AG10803 (cell line): Measurements from ENCODE around the gene NANS.
A peak's percentile ranks its signal among the peaks of the same experiment; 100 is the strongest.
"Not testable (repeated sequence)": the region's sequence is repeated elsewhere in the genome, so short reads cannot be mapped to it uniquely, and the experiment has no call there.

Experiments
- DNase-seq: peaks from one replicate; pipeline ENCODE4 v3.0.0; 2010; ENCODE audit warnings: low read depth
- H3K4me3 ChIP-seq: 2 replicates; pipeline ENCODE4 v1.5.1; 2011; ENCODE audit warnings: mild to moderate bottlenecking, low read length, control low read depth
- CTCF ChIP-seq: conservative IDR thresholded peaks from 2 replicates; pipeline ENCODE4 v1.5.1; 2011; ENCODE audit warnings: mild to moderate bottlenecking, low read length, control low read depth, inconsistent platforms

Gene NANS

GRCh38 chr9:98109052-98109451 lies 52.5 kb downstream of the NANS start:
- no peak overlapping the region for H3K4me3 ChIP-seq
- TF ChIP-seq CTCF: no peak

GRCh38 chr9:98117097-98117496 lies 60.6 kb downstream of the NANS start:
- DNase-seq, H3K4me3 ChIP-seq: not testable (repeated sequence)

More at GRCh38 chr9:98109052-98109451, 52.5 kb downstream of the NANS start:
- no peak for DNase-seq

GRCh38 chr9:98117984-98118639 lies 61.6 kb downstream of the NANS start:
- DNase-seq: peak; percentile 21
- peak; percentile 29 for TF ChIP-seq CTCF
- peak overlapping the region; percentile 77 for H3K4me3 ChIP-seq

- TF ChIP-seq CTCF: peak; percentile 23
- peak; percentile 41 for DNase-seq
- H3K4me3 ChIP-seq: peak within 1 kb of the TSS; percentile 77
These were observed 62.4 kb downstream of the NANS start, which contains the start of gene TRIM14 for GRCh38 chr9:98118640-98119601. Gene TRIM14, minus strand, starts transcription at chr9:98119222. Its CDS starts 34 bp downstream, at chr9:98119188.

- no peak for DNase-seq
- no peak overlapping the region for H3K4me3 ChIP-seq
- no peak for TF ChIP-seq CTCF
These were observed 63.9 kb downstream of the NANS start for GRCh38 chr9:98120476-98120875.

- peak; percentile 8 for DNase-seq
- no peak overlapping the region for H3K4me3 ChIP-seq
- no peak for TF ChIP-seq CTCF
These were observed 64.5 kb downstream of the NANS start for GRCh38 chr9:98121058-98121457.

GRCh38 chr9:98124091-98124490 lies 67.6 kb downstream of the NANS start:
- DNase-seq, H3K4me3 ChIP-seq: not testable (repeated sequence)
